Measurements from ENCODE around the gene IL17RE.
"Not testable (repeated sequence)": the region's sequence is repeated elsewhere in the genome, so short reads cannot be mapped to it uniquely, and the experiment has no call there.

IL17RE gene, protein sequence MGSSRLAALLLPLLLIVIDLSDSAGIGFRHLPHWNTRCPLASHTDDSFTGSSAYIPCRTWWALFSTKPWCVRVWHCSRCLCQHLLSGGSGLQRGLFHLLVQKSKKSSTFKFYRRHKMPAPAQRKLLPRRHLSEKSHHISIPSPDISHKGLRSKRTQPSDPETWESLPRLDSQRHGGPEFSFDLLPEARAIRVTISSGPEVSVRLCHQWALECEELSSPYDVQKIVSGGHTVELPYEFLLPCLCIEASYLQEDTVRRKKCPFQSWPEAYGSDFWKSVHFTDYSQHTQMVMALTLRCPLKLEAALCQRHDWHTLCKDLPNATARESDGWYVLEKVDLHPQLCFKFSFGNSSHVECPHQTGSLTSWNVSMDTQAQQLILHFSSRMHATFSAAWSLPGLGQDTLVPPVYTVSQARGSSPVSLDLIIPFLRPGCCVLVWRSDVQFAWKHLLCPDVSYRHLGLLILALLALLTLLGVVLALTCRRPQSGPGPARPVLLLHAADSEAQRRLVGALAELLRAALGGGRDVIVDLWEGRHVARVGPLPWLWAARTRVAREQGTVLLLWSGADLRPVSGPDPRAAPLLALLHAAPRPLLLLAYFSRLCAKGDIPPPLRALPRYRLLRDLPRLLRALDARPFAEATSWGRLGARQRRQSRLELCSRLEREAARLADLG

DNA sequence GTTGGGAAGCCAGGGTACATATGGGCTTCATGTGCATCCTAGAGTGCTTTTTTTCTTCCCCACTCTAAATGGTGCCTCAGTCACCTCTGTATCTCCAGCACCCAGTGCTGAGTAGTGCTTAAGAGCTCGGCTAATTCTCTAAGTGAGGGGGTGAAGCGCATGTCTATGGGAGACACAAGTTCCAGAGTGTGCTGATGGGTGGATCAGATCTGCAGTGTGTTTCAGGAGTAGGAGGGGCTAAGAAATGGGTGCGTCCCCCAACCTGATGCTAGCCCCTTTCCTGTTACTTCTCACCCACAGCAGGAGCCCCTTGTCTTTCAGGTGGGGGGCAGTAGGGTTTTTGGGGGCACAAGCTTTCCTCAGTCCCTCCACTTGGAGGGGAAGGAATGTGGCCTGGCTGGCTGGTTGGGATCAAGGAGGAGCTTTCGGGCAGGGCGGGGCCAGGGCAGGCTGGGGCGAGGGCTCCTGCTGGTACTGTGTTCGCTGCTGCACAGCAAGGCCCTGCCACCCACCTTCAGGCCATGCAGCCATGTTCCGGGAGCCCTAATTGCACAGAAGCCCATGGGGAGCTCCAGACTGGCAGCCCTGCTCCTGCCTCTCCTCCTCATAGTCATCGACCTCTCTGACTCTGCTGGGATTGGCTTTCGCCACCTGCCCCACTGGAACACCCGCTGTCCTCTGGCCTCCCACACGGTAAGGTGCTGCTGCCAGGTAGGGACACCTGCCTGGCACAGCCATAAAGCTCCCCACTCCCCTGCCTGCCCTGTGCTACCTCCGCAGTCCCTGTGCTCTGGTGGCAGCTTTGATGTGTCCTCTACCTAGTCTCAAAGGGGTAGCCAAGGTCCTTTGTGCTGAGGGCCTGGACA is at the start of gene IL17RE:
TSS of gene IL17RE (plus strand) at position 477 of the 866 bp plus-strand sequence. CDS start at position 562, 85 bp downstream.
- H3K4me3 ChIP-seq, result no peak within 1 kb of the TSS
- no peak for TF ChIP-seq EZH2 (IDR thresholded peaks at IDR 0.05)
- peak; percentile 52 for TF ChIP-seq POLR2AphosphoS5 (IDR thresholded peaks at IDR 0.05; ENCODE audit: borderline replicate concordance, low read depth, low read length)
- no peak for TF ChIP-seq FOXP2 (optimal IDR thresholded peaks at IDR 0.05; ENCODE audit: control extremely low read depth, extremely low read length, insufficient read depth)
- no peak within 1 kb of the TSS for H3K9ac ChIP-seq (ENCODE audit: insufficient read length)
- H3K27ac ChIP-seq, result no peak within 1 kb of the TSS
- H3K9me3 ChIP-seq (ENCODE audit: low read depth, low read length), result no peaks in the 10 kb centered on the region
- H3K36me3 ChIP-seq (ENCODE audit: insufficient read depth, low read length), result no peaks in the 10 kb centered on the region
- DNase-seq (ENCODE audit: low read depth, low spot score), result no peak

DNA sequence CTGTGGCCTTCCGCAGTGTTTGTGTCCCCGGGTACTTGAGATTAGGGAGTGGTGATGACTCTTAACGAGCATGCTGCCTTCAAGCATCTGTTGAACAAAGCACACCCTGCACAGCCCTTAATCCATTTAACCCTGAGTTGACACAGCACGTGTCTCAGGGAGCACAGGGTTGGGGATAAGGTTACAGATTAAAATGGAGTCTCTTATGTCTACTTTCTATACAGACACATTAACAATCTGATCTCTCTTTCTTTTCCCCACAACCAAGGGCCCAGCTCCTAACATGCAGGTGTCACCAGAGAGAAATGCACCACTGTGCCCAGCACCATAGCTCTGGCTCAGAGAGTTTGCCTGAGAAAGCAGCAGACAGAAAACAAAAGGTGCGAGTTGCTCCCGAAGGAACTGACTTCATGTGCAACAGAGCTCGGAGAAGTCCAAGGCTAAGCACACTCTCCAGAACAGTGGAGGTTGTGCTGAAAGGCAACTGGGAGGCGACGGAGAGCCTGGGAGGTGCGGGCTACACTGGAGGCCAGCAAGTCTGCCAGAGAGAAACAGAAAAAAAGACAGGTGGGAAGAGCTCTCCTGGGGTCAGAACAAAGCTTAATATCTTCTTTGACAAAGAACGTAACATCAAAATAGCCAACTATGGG is 48.2 kb upstream of the IL17RE start:
- H3K9me3 ChIP-seq (ENCODE audit: low read depth, low read length); H3K27ac ChIP-seq; DNase-seq (ENCODE audit: low read depth, low spot score); H3K4me3 ChIP-seq; H3K9ac ChIP-seq (ENCODE audit: insufficient read length); H3K36me3 ChIP-seq (ENCODE audit: insufficient read depth, low read length): not testable (repeated sequence)

DNA sequence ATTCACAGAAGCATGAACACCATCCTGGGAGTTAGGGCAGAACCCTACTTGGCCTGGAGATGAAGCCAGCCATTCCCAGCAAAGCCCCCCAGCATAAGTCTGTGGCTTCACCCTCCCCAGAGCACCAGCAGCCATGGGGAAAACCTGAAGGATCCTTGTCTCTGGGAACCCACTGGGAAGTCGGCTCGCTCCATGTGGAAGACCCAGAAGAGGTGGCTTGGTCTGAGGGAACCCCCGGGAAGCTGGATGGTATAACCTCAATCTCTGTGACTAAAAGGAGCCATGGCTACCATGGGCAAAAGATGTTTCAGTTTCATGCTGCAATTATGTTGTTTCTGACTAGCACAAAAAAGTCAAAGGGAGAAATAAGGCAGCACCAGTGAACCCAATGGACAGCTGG is 47.1 kb upstream of the IL17RE start:
- Histone ChIP-seq H3K9me3 (ENCODE audit: low read depth, low read length) (no peaks in the 10 kb centered on the region), H3K36me3 (ENCODE audit: insufficient read depth, low read length) (no peaks in the 10 kb centered on the region), H3K4me3 (no peak overlapping the region), H3K27ac (no peak overlapping the region), H3K9ac (ENCODE audit: insufficient read length) (no peak overlapping the region)
- DNase-seq (ENCODE audit: low read depth, low spot score), result no peak
- TF ChIP-seq FOXP2 (optimal IDR thresholded peaks at IDR 0.05; ENCODE audit: control extremely low read depth, extremely low read length, insufficient read depth) (no peak), POLR2AphosphoS5 (IDR thresholded peaks at IDR 0.05; ENCODE audit: borderline replicate concordance, low read depth, low read length) (no peak), EZH2 (IDR thresholded peaks at IDR 0.05) (no peak)

DNA sequence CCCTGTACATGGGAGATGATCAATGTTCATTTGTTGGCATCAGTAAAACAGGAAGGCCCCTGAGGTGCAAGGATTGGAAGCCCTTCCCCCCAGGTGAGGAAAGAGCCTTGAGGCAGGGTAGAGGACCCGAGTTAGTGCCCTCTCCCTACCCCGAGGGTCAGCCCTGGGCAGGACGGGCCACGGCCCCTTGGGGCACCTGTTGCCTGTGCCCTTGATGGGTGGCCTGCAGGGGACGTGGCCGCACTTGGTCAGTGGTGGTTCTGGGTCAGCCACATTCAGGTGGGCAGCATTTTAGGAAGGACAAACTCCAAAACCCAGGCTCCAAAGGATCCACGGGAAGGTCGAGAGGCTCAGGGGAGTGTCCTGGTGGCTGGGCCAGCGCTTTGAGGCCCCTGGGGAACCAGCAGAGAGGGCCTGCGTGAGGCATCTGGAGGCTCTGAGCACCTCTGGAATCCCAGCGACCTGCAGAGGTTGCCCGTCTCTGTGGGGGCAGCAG is 43.1 kb upstream of the IL17RE start:
- no peak for DNase-seq (ENCODE audit: low read depth, low spot score)
- no peak overlapping the region for H3K4me3 ChIP-seq
- no peak overlapping the region for H3K27ac ChIP-seq
- no peak overlapping the region for H3K9ac ChIP-seq (ENCODE audit: insufficient read length)
- no peaks in the 10 kb centered on the region for H3K36me3 ChIP-seq (ENCODE audit: insufficient read depth, low read length)
- H3K9me3 ChIP-seq (ENCODE audit: low read depth, low read length), result no peaks in the 10 kb centered on the region
- no peak for TF ChIP-seq EZH2 (IDR thresholded peaks at IDR 0.05)
- no peak for TF ChIP-seq FOXP2 (optimal IDR thresholded peaks at IDR 0.05; ENCODE audit: control extremely low read depth, extremely low read length, insufficient read depth)
- no peak for TF ChIP-seq POLR2AphosphoS5 (IDR thresholded peaks at IDR 0.05; ENCODE audit: borderline replicate concordance, low read depth, low read length)

DNA sequence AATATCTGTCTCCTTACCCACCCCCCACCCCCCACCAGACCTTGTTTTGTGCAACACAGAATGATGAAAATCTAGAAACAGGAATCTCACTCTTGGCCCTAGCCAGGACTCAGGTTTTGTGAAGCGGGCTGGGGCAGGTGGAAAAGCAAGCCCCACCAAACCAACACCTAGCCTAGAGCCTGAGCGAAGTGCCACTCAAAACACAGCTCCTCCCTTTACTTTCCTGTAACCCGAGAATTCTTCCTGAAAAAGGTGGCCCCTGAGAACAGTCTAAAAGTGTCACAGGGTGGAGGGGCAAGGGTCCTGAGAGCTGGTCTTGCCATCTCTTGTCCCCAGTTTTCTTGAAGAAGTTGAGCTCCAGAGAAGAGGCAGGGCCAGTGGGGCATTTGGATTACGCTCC is 41.4 kb upstream of the IL17RE start:
- no peaks in the 10 kb centered on the region for H3K9me3 ChIP-seq (ENCODE audit: low read depth, low read length)
- no peaks in the 10 kb centered on the region for H3K36me3 ChIP-seq (ENCODE audit: insufficient read depth, low read length)
- H3K4me3 ChIP-seq, result no peak overlapping the region
- no peak for DNase-seq (ENCODE audit: low read depth, low spot score)
- H3K27ac ChIP-seq, result no peak overlapping the region
- no peak overlapping the region for H3K9ac ChIP-seq (ENCODE audit: insufficient read length)
- TF ChIP-seq POLR2AphosphoS5 (IDR thresholded peaks at IDR 0.05; ENCODE audit: borderline replicate concordance, low read depth, low read length), result no peak
- no peak for TF ChIP-seq FOXP2 (optimal IDR thresholded peaks at IDR 0.05; ENCODE audit: control extremely low read depth, extremely low read length, insufficient read depth)
- no peak for TF ChIP-seq EZH2 (IDR thresholded peaks at IDR 0.05)

DNA sequence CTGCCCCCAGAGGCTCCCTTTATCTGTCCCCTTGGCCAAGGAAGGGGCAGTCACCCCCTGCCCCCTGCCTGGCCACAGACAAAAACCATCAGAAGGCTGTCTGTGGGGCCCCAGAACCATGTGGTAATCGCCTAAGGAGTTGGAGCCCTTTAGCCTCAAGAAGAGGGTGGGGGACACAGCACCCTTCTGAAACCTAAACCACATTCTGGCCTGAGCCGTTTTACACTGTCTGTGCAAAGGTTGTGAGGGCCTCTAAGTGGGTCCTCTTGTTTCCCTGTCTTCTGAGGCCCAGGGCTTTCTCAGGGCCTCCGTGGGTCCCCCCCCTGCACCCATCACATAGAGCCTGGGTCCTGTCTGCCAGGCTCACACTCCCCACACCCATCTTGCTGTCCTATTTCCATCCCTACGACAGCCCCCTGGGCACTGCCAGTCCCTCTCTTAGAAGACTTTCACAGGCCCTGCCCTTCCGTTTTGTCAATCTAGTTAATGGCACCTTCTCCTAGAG is 41.0 kb upstream of the IL17RE start:
- H3K27ac ChIP-seq, result no peak overlapping the region

DNA sequence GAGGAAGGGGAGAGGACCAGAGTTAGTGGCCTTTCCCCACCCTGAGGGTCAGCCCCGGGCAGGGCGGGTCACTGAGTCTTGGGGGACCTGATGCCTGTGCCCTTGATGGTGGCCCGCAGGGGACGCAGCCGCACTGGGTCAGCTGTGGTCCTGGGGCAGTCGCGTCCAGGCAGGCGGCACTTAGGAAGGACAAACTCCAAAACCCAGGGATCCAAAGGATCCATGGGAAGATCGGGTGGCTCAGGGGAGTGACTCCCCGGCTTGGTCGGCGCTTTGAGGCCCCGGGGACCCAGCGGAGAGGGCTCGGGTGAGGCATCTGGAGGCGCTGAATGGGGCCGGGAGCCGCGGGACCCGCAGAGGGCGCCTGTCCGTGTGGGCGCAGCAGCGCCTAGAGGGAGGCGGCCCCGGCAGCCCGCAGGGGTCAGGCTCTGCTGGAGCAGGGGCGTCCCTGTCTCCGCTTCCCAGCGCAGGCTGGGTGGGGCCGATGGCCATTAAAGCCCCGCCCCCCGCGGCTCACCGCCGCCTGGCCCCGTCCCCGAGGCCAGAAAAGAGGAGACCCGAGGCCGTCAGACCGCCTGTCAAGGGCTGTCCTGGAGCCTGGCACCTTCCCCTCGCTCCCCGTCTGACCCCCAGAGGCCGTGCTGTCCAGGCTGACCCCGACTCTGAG is 40.1 kb upstream of the IL17RE start:
- H3K4me3 ChIP-seq, result no peak overlapping the region
- H3K9me3 ChIP-seq (ENCODE audit: low read depth, low read length), result no peaks in the 10 kb centered on the region
- no peaks in the 10 kb centered on the region for H3K36me3 ChIP-seq (ENCODE audit: insufficient read depth, low read length)
- no peak overlapping the region for H3K27ac ChIP-seq
- no peak overlapping the region for H3K9ac ChIP-seq (ENCODE audit: insufficient read length)
- no peak for DNase-seq (ENCODE audit: low read depth, low spot score)
- TF ChIP-seq EZH2 (IDR thresholded peaks at IDR 0.05) (no peak), POLR2AphosphoS5 (IDR thresholded peaks at IDR 0.05; ENCODE audit: borderline replicate concordance, low read depth, low read length) (no peak), FOXP2 (optimal IDR thresholded peaks at IDR 0.05; ENCODE audit: control extremely low read depth, extremely low read length, insufficient read depth) (no peak)

More for the DNA sequence above, 41.0 kb upstream of the IL17RE start:
- no peaks in the 10 kb centered on the region for H3K36me3 ChIP-seq (ENCODE audit: insufficient read depth, low read length)
- TF ChIP-seq POLR2AphosphoS5 (IDR thresholded peaks at IDR 0.05; ENCODE audit: borderline replicate concordance, low read depth, low read length) (no peak), FOXP2 (optimal IDR thresholded peaks at IDR 0.05; ENCODE audit: control extremely low read depth, extremely low read length, insufficient read depth) (no peak), EZH2 (IDR thresholded peaks at IDR 0.05) (no peak)
- no peaks in the 10 kb centered on the region for H3K9me3 ChIP-seq (ENCODE audit: low read depth, low read length)
- no peak for DNase-seq (ENCODE audit: low read depth, low spot score)
- no peak overlapping the region for H3K4me3 ChIP-seq
- H3K9ac ChIP-seq (ENCODE audit: insufficient read length), result no peak overlapping the region

All from SK-N-MC (cell line).